LNCaP clone FGC (cell line): ENCODE measurements around the gene HPD.

Source experiments
- DNase-seq: peaks from one replicate; pipeline ENCODE4 v3.0.0-alpha.2; 2011; ENCODE audit warnings: low read depth
- H3K4me3 ChIP-seq: 2 replicates; pipeline ENCODE4 v1.5.1; 2011; ENCODE audit warnings: mild to moderate bottlenecking, low read depth, low read length, control low read depth
- CTCF ChIP-seq: IDR thresholded peaks from 2 replicates; pipeline ENCODE4 v1.5.1; 2012; ENCODE audit warnings: mild to moderate bottlenecking; ENCODE audit not compliant: control insufficient read depth, insufficient read depth; ENCODE audit errors: extremely low read depth

Gene HPD

GRCh38 chr12:121858662-121859572, at the start of gene HPD:
Gene HPD (minus strand): TSS chr12:121858859. CDS start chr12:121858823, 36 bp downstream.
- no peak for DNase-seq
- no peak within 1 kb of the TSS for H3K4me3 ChIP-seq
- TF ChIP-seq CTCF = no peak

GRCh38 chr12:121905746-121906145, 47.1 kb upstream of the HPD start:
- no peak for TF ChIP-seq CTCF
- no peak overlapping the region for H3K4me3 ChIP-seq
- no peak for DNase-seq

- no peak for DNase-seq
- no peak overlapping the region for H3K4me3 ChIP-seq
- no peak for TF ChIP-seq CTCF
Measured at GRCh38 chr12:121903202-121903601, 44.5 kb upstream of the HPD start.

GRCh38 chr12:121899590-121899989, 40.9 kb upstream of the HPD start:
- no peak overlapping the region for H3K4me3 ChIP-seq
- DNase-seq = no peak
- TF ChIP-seq CTCF = no peak

- no peak for DNase-seq
- no peak for TF ChIP-seq CTCF
- no peak overlapping the region for H3K4me3 ChIP-seq
Measured at GRCh38 chr12:121898287-121898686, 39.6 kb upstream of the HPD start.

- peak; percentile 29; the same call in 1 of the 2 replicates for TF ChIP-seq CTCF
- H3K4me3 ChIP-seq = no peak overlapping the region
- DNase-seq = no peak
Measured at GRCh38 chr12:121894633-121895032, 36.0 kb upstream of the HPD start.

GRCh38 chr12:121893961-121894460, 35.4 kb upstream of the HPD start:
- no peak for TF ChIP-seq CTCF
- no peak overlapping the region for H3K4me3 ChIP-seq
- peak; percentile 65 for DNase-seq
